DND-41 (cell line): ENCODE data around the gene MT1E.

Experiments used
- EZH2 ChIP-seq: IDR thresholded peaks from 3 replicates; pipeline ENCODE4 v1.6.1; 2012; ENCODE audit warnings: borderline replicate concordance, low read depth, mild to moderate bottlenecking, moderate library complexity, low read length, inconsistent platforms; ENCODE audit not compliant: severe bottlenecking
- TF ChIP-seq, protein P1 (sequence below): IDR thresholded peaks from 2 replicates; pipeline ENCODE4 v1.5.1; 2012; ENCODE audit warnings: borderline replicate concordance, low read length, moderate library complexity, mild to moderate bottlenecking; ENCODE audit not compliant: poor library complexity, severe bottlenecking; ENCODE audit errors: extremely low read depth

DNA sequence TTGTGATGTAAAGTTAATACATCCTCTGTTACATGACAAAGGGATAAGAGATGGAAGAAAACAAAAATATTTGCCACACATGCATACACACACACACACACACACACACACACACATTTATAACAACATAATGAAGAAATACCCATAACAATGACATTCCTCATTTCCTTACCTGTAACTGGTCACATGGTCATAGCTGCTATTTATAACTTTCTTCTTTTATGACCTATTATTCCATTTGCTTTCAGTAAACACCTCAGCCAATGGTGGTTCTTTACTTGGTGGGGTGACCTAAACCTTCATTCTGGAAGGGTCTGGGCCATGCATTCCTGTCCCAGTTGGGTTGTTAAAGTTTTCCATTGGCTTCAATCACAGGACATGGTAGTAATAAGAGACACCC lies 11.9 kb upstream of the MT1E start:
- TF ChIP-seq, protein P1, sequence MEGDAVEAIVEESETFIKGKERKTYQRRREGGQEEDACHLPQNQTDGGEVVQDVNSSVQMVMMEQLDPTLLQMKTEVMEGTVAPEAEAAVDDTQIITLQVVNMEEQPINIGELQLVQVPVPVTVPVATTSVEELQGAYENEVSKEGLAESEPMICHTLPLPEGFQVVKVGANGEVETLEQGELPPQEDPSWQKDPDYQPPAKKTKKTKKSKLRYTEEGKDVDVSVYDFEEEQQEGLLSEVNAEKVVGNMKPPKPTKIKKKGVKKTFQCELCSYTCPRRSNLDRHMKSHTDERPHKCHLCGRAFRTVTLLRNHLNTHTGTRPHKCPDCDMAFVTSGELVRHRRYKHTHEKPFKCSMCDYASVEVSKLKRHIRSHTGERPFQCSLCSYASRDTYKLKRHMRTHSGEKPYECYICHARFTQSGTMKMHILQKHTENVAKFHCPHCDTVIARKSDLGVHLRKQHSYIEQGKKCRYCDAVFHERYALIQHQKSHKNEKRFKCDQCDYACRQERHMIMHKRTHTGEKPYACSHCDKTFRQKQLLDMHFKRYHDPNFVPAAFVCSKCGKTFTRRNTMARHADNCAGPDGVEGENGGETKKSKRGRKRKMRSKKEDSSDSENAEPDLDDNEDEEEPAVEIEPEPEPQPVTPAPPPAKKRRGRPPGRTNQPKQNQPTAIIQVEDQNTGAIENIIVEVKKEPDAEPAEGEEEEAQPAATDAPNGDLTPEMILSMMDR: no peak
- TF ChIP-seq EZH2: no peak
